C4-2B (cell line): ENCODE measurements around the gene ZGRF1.

ENCODE experiments used
- ZFX ChIP-seq: fragments of 450-650 bp; IDR thresholded peaks from 2 replicates; pipeline ENCODE4 v1.6.1; 2017
- TF ChIP-seq, protein P1 (sequence below): fragments of 450-650 bp; conservative IDR thresholded peaks from 2 replicates; pipeline ENCODE4 v1.5.1; 2017; ENCODE audit warnings: mild to moderate bottlenecking

DNA sequence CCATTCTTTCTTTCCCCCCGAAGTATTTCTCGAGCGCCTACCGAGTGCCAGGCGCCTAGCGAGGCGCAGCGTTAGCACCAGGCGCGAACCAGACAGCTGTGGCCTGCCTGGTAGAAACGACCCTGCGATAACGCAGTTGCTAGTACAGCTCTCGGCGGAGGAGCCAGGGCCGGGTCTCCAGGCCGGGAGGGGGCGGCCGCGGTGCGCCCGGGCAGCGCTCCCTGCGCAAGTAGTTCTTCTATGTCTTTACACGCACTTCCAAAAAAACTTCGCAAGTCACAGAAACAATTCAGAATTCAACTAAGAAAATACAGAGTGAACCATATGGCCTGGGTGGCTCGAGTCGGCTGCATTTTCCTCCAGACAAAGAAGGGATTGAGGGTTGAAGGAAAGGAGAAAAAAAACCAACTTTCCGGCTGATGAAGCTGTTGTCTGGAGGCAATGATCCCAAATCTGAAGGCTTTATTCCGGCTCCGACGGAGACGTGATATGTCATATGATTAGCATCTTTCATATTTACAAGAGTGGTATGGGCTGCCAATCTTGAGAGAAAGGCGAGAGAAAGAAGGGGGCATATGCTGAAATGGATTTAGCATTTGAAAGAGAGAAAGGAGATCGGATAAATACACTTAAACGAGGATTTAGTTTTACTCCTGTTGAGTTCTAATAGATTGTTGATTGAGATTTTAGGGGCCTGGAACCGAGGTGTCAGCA is 113.5 kb downstream of the ZGRF1 start:
- TF ChIP-seq, protein P1, sequence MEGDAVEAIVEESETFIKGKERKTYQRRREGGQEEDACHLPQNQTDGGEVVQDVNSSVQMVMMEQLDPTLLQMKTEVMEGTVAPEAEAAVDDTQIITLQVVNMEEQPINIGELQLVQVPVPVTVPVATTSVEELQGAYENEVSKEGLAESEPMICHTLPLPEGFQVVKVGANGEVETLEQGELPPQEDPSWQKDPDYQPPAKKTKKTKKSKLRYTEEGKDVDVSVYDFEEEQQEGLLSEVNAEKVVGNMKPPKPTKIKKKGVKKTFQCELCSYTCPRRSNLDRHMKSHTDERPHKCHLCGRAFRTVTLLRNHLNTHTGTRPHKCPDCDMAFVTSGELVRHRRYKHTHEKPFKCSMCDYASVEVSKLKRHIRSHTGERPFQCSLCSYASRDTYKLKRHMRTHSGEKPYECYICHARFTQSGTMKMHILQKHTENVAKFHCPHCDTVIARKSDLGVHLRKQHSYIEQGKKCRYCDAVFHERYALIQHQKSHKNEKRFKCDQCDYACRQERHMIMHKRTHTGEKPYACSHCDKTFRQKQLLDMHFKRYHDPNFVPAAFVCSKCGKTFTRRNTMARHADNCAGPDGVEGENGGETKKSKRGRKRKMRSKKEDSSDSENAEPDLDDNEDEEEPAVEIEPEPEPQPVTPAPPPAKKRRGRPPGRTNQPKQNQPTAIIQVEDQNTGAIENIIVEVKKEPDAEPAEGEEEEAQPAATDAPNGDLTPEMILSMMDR, result no peak
- TF ChIP-seq ZFX, result no peak
